Esophagus squamous epithelium (tissue), 4 donors: ENCODE data around the gene IQCH.

ENCODE experiments used
- CTCF ChIP-seq, 6 experiments: fragments of 450-650 bp in 4 of 6; fragments of 200-600 bp in 2 of 6; sonication (generic) in 2 of 6; IDR thresholded peaks; one replicate each; pipeline ENCODE4 v1.5.1; 2016 to 2019; ENCODE audit warnings: antibody characterized with exemption in 6 of 6, mild to moderate bottlenecking in 4 of 6, moderate library complexity in 4 of 6
- POLR2A ChIP-seq, 4 donors: fragments of 450-650 bp; IDR thresholded peaks; one replicate each; pipeline ENCODE4 v1.6.1; 2017; ENCODE audit warnings: antibody characterized with exemption in 4 of 4, mild to moderate bottlenecking in 4 of 4, moderate library complexity in 3 of 4

- TF ChIP-seq POLR2A (IDR thresholded peaks at IDR 0.05) (no peak), CTCF (IDR thresholded peaks at IDR 0.05) (no peak)
Measured at GRCh38 chr15:67534360-67534759, 279.8 kb downstream of the IQCH start.
